Liver (tissue), 9 donors: Measurements from ENCODE around the gene OTUB1. TPM values are rescaled to one million over a fixed set of nuclear protein-coding genes. Genes with fewer than 3 reads are reported as not detected.

Experiments used
- DNase-seq: peaks from one replicate; pipeline ENCODE4 v3.0.0-alpha.2; 2017; ENCODE audit warnings: low spot score
- H3K27ac ChIP-seq, 2 donors: one replicate each; pipeline ENCODE4 v1.7.0; 2013; ENCODE audit warnings: inconsistent platforms in 2 of 2, low read length in 2 of 2, control low read depth in 1 of 2, low read depth in 1 of 2, mild to moderate bottlenecking in 1 of 2
- H3K27me3 ChIP-seq, 4 donors: one replicate each; pipeline versions ENCODE4 v1.6.1 to v1.7.0; 2013; ENCODE audit warnings: low read length in 3 of 4, inconsistent platforms in 1 of 4, mild to moderate bottlenecking in 1 of 4, moderate library complexity in 1 of 4; ENCODE audit not compliant: control insufficient read depth in 4 of 4, insufficient read depth in 4 of 4
- H3K36me3 ChIP-seq, 4 donors: one replicate each; pipeline versions ENCODE4 v1.6.1 to v1.7.0; 2013; ENCODE audit warnings: low read length in 3 of 4, mild to moderate bottlenecking in 3 of 4, low read depth in 1 of 4, moderate library complexity in 1 of 4; ENCODE audit not compliant: control insufficient read depth in 4 of 4, insufficient read depth in 3 of 4
- H3K4me1 ChIP-seq, 4 donors: one replicate each; pipeline versions ENCODE4 v1.6.1 to v1.7.0; 2013; ENCODE audit warnings: low read length in 3 of 4, mild to moderate bottlenecking in 3 of 4, moderate library complexity in 1 of 4; ENCODE audit not compliant: control insufficient read depth in 4 of 4, insufficient read depth in 4 of 4
- H3K4me3 ChIP-seq, 3 donors: one replicate each; pipeline versions ENCODE4 v1.6.1 to v1.7.0; 2013; ENCODE audit warnings: low read length in 3 of 3, control low read depth in 1 of 3, low read depth in 1 of 3, mild to moderate bottlenecking in 1 of 3
- H3K9ac ChIP-seq, 2 donors: one replicate each; pipeline ENCODE4 v1.7.0; 2013; ENCODE audit warnings: low read length in 2 of 2, mild to moderate bottlenecking in 2 of 2, moderate library complexity in 2 of 2, control low read depth in 1 of 2, low read depth in 1 of 2
- H3K9me3 ChIP-seq, 4 donors: one replicate each; pipeline versions ENCODE4 v1.6.1 to v1.7.0; 2013; ENCODE audit warnings: low read length in 3 of 4; ENCODE audit not compliant: control insufficient read depth in 4 of 4
- CTCF ChIP-seq: fragments of 150-350 bp; IDR thresholded peaks from 2 replicates; pipeline ENCODE4 v1.5.1; 2017; ENCODE audit warnings: improper control_type of control experiment, low read depth, low read length; ENCODE audit not compliant: missing input control
- FOXA2 ChIP-seq: IDR thresholded peaks from 2 replicates; pipeline ENCODE4 v1.6.1; 2016; ENCODE audit warnings: antibody characterized with exemption
- HNF4A ChIP-seq, 2 donors: conservative IDR thresholded peaks; 2 replicates each; pipeline ENCODE4 v1.6.1; 2016; ENCODE audit warnings: antibody characterized with exemption in 2 of 2, mild to moderate bottlenecking in 2 of 2
- JUND ChIP-seq, 2 donors: IDR thresholded peaks; 2 replicates each; pipeline ENCODE4 v1.6.1; 2016; ENCODE audit warnings: antibody characterized with exemption in 2 of 2
- SP1 ChIP-seq: IDR thresholded peaks from 2 replicates; pipeline ENCODE4 v1.6.1; 2018; ENCODE audit warnings: antibody characterized with exemption, mild to moderate bottlenecking
- TAF1 ChIP-seq: conservative IDR thresholded peaks from 2 replicates; pipeline ENCODE4 v1.6.1; 2016; ENCODE audit warnings: antibody characterized with exemption, mild to moderate bottlenecking
- YY1 ChIP-seq: IDR thresholded peaks from 2 replicates; pipeline ENCODE4 v1.6.1; 2016; ENCODE audit warnings: antibody characterized with exemption, mild to moderate bottlenecking
- ZBTB33 ChIP-seq: IDR thresholded peaks from 2 replicates; pipeline ENCODE4 v1.6.1; 2016; ENCODE audit warnings: antibody characterized with exemption
- WGBS: extraction: QIAGEN DNeasy Blood & Tissue Kit; methylation state at CpG from one replicate; pipeline ENCODE4 v1.1.7; 2013; 5-methylcytosine and 5-hydroxymethylcytosine counted together
- polyA plus RNA-seq, 2 donors: library from polyadenylated mRNA; stranded (reverse) in 1 of 2; unstranded in 1 of 2; fragments of 200-250 nt in 1 of 2; fragments of >200 nt in 1 of 2; fragmentation: Nextera tagmentation in 1 of 2; extraction: Ambion mirVana in 1 of 2; gene quantifications; one replicate each; pipeline versions ENCODE4 v1.2.1 to v1.2.3, GENCODE V29; 2013 to 2015
- total RNA-seq, 2 donors: library from RNA; depleted of rRNA; stranded (reverse); fragments of >200 nt; gene quantifications; one replicate each; pipeline ENCODE4 v1.2.3, GENCODE V29; 2014
- TF ChIP-seq, protein P1 (sequence below): IDR thresholded peaks from 2 replicates; pipeline ENCODE4 v1.6.1; 2016; ENCODE audit warnings: antibody characterized with exemption
- TF ChIP-seq, protein P2 (sequence below): IDR thresholded peaks from 2 replicates; pipeline ENCODE4 v1.6.1; 2016; ENCODE audit warnings: antibody characterized with exemption
- TF ChIP-seq, protein P3 (sequence below): IDR thresholded peaks from 2 replicates; pipeline ENCODE4 v1.6.1; 2016; ENCODE audit warnings: antibody characterized with exemption, mild to moderate bottlenecking
- donor health status: healthy.
- donor health status: healthy.
- donor health status: healthy.
- donor health status: healthy.
- donor health status: healthy.

Gene OTUB1
- total and polyA plus RNA-seq, 4 donors, result 18.8 to 44.6 (median 28.5) TPM

- Histone ChIP-seq H3K27ac (no peak overlapping the region), H3K9me3 (no peaks in the 10 kb centered on the region), H3K9ac (no peak overlapping the region), H3K36me3 (no peaks in the 10 kb centered on the region), H3K27me3 (no peaks in the 10 kb centered on the region), H3K4me3 (no peak overlapping the region), H3K4me1 (peaks cover 3 to 29% (median 10%) of the 10 kb centered on the region in 4 donors)
- TF ChIP-seq HNF4A (conservative IDR thresholded peaks at IDR 0.05), result no peak
- TF ChIP-seq ZBTB33, result no peak
- TF ChIP-seq TAF1, result no peak
- TF ChIP-seq, protein P1, sequence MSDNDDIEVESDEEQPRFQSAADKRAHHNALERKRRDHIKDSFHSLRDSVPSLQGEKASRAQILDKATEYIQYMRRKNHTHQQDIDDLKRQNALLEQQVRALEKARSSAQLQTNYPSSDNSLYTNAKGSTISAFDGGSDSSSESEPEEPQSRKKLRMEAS, result no peak
- TF ChIP-seq, protein P2, sequence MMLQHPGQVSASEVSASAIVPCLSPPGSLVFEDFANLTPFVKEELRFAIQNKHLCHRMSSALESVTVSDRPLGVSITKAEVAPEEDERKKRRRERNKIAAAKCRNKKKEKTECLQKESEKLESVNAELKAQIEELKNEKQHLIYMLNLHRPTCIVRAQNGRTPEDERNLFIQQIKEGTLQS, result no peak
- WGBS, result 90% methylated on average over 12 of the region's 12 CpGs
- DNase-seq, result no peak
These were observed 20.2 kb downstream of the OTUB1 start for GRCh38 chr11:64006398-64006797.

DNA sequence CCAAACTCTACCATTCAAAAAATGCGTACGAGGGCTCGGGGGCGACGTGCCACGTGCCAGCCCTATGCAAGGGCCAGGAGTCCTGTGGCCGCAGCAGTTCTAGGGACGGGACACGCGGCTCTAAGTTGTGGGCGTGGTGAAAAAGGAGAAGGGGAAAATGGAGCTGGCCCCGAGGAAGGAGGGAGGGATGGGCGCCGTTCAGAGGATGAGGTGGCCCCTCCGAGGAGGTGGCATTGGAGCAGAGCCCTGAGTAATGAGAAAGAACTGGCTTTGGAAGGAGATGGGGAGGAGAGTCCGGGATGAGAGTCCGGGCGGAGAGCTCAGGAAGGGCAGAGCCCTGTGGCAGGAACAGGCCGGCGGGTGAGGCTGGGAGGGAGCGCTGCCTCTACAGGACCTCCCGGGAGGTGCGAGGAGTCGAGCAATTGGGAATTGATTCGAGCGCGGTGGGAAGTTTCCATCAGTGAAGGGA is 21.0 kb downstream of the OTUB1 start:
- H3K4me3 ChIP-seq, result peak overlapping the region in 1 of 3 donors; percentile 12
- TF ChIP-seq, protein P2, result no peak
- no peak for TF ChIP-seq CTCF
- no peak for TF ChIP-seq FOXA2
- no peak for TF ChIP-seq SP1
- TF ChIP-seq, protein P3, sequence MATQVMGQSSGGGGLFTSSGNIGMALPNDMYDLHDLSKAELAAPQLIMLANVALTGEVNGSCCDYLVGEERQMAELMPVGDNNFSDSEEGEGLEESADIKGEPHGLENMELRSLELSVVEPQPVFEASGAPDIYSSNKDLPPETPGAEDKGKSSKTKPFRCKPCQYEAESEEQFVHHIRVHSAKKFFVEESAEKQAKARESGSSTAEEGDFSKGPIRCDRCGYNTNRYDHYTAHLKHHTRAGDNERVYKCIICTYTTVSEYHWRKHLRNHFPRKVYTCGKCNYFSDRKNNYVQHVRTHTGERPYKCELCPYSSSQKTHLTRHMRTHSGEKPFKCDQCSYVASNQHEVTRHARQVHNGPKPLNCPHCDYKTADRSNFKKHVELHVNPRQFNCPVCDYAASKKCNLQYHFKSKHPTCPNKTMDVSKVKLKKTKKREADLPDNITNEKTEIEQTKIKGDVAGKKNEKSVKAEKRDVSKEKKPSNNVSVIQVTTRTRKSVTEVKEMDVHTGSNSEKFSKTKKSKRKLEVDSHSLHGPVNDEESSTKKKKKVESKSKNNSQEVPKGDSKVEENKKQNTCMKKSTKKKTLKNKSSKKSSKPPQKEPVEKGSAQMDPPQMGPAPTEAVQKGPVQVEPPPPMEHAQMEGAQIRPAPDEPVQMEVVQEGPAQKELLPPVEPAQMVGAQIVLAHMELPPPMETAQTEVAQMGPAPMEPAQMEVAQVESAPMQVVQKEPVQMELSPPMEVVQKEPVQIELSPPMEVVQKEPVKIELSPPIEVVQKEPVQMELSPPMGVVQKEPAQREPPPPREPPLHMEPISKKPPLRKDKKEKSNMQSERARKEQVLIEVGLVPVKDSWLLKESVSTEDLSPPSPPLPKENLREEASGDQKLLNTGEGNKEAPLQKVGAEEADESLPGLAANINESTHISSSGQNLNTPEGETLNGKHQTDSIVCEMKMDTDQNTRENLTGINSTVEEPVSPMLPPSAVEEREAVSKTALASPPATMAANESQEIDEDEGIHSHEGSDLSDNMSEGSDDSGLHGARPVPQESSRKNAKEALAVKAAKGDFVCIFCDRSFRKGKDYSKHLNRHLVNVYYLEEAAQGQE, result no peak
- no peak for TF ChIP-seq HNF4A (conservative IDR thresholded peaks at IDR 0.05)
- no peak for TF ChIP-seq JUND (IDR thresholded peaks at IDR 0.05)
- no peak for TF ChIP-seq ZBTB33
- TF ChIP-seq TAF1, result no peak
- TF ChIP-seq YY1, result no peak
- peaks cover 3 to 26% (median 9%) of the 10 kb centered on the region in 4 donors for H3K4me1 ChIP-seq
- H3K27ac ChIP-seq, result no peak overlapping the region
- no peak for DNase-seq
- H3K9me3 ChIP-seq, result no peaks in the 10 kb centered on the region
- no peaks in the 10 kb centered on the region for H3K36me3 ChIP-seq
- 50% methylated on average over 27 of the region's 27 CpGs for WGBS
- no peaks in the 10 kb centered on the region for H3K27me3 ChIP-seq
- H3K9ac ChIP-seq, result no peak overlapping the region
